ENCODE results near the gene TSACC. TPM values are rescaled to one million over a fixed set of nuclear protein-coding genes. Genes with fewer than 3 reads are reported as not detected.
A peak's percentile ranks its signal among the peaks of the same experiment; 100 is the strongest.

The TSACC gene
- total and polyA plus RNA-seq, 2 of the 8 experiments (the other 6 are each of a cell fraction or from before 2014, with no cell fraction given), result 1.0 to 5.0 TPM

GRCh38 chr1:156337888-156338179 is 492 bp upstream of the TSACC start:
- WGBS, 2 experiments (ENCODE audit: extremely low coverage in 1 of 2, insufficient coverage in 1 of 2, insufficient read length in 1 of 2, insufficient replicate concordance in 2 of 2, low coverage in 1 of 2, low lambda C conversion rate in 2 of 2, missing lambda C conversion rate in 1 of 2), result 2% methylated on average over 14 of the region's 14 CpGs; no CpG with 5 or more reads in 1 of the 2 experiments
- Histone ChIP-seq H3K27me3 (replicated peaks in 1 of 4; ENCODE audit: control insufficient read depth in 3 of 4, extremely low read depth in 1 of 4, insufficient read depth in 3 of 4, low read length in 3 of 4) (no peaks in the 10 kb centered on the region), H2BK120ac (replicated peaks; ENCODE audit: low read depth, low read length) (peak overlapping the region; percentile 27), H3K18ac (ENCODE audit: extremely low read depth, low read length) (peak overlapping the region; percentile 97), H3K4ac (replicated peaks; ENCODE audit: insufficient read length, low read depth, low read length) (peak overlapping the region; percentile 85), H3K27ac (ENCODE audit: low read depth, low read length) (peak overlapping the region; percentile 81), H3K4me3 (ENCODE audit: extremely low read depth in 1 of 4, insufficient read depth in 2 of 4, low read depth in 3 of 4, low read length in 4 of 4) (peak overlapping the region; percentile 83 to 100 (median 94)), H3K4me2 (ENCODE audit: insufficient read depth in 1 of 2, low read depth in 2 of 2, low read length in 2 of 2) (peak overlapping the region; percentile 68 to 72), H3K36me3 (ENCODE audit: control insufficient read depth in 2 of 4, insufficient read depth in 4 of 4, low read length in 3 of 4) (peaks cover 6 to 30% (median 21%) of the 10 kb centered on the region in 4 experiments), H4K5ac (ENCODE audit: insufficient read length, low read depth, low read length) (peak overlapping the region; percentile 93), H4K91ac (replicated peaks; ENCODE audit: insufficient read length, low read length) (peak overlapping the region; percentile 89), H3K9ac (replicated peaks in 1 of 4; ENCODE audit: extremely low read depth in 1 of 4, low read depth in 3 of 4, low read length in 3 of 4) (peak overlapping the region; percentile 45 to 97 (median 80)), H2BK5ac (ENCODE audit: low read depth, low read length) (peak overlapping the region; percentile 77), H2AK5ac (ENCODE audit: low read depth, low read length) (no peak overlapping the region), H4K20me1 (replicated peaks in 1 of 2; ENCODE audit: control insufficient read depth in 1 of 2, insufficient read depth in 2 of 2, low read length in 2 of 2) (peaks cover 7 to 9% of the 10 kb centered on the region in 2 experiments), H2BK12ac (ENCODE audit: low read depth, low read length) (no peak overlapping the region), H2AFZ (ENCODE audit: low read length) (0 out of 2 replicates have a peak overlapping the region, but pooled peaks have one; percentile 28), H3K23me2 (ENCODE audit: low read depth, low read length) (peaks cover 7% of the 10 kb centered on the region), H3K4me1 (replicated peaks in 1 of 4; ENCODE audit: control insufficient read depth in 3 of 4, insufficient read depth in 4 of 4, low read length in 3 of 4) (0 out of 7 replicates have a peak, but pooled peaks cover 0 to 2% (median 0%) of the 10 kb centered on the region in 4 experiments), H3K79me1 (ENCODE audit: low read depth, low read length) (0 out of 2 replicates have a peak, but pooled peaks cover 2% of the 10 kb centered on the region), H2BK20ac (ENCODE audit: low read length) (no peak overlapping the region), H3K9me3 (ENCODE audit: insufficient read depth in 2 of 2, low read depth in 1 of 2, low read length in 1 of 2) (no peaks in the 10 kb centered on the region), H2BK15ac (ENCODE audit: low read length) (no peak overlapping the region; the same call in 1 of the 2 replicates), H3K23ac (ENCODE audit: insufficient read length) (no peak overlapping the region), H3K79me2 (ENCODE audit: control insufficient read depth in 1 of 2, insufficient read depth in 2 of 2, low read length in 2 of 2) (peaks cover 21 to 43% of the 10 kb centered on the region in 2 experiments), H3K56ac (replicated peaks; ENCODE audit: insufficient read length, low read depth, low read length) (peak overlapping the region; percentile 91), H4K8ac (ENCODE audit: extremely low read depth, insufficient read depth, low read length) (peak overlapping the region; percentile 58; the same call in 1 of the 2 replicates), H3K14ac (ENCODE audit: insufficient read length) (peak overlapping the region; percentile 84)
- POLR2A ChIA-PET (ENCODE audit: partially characterized antibody), result interaction anchor here (0.6 to 4.1 kb wide), 10 partner anchors 9 to 255 kb away, joined by 3 to 26 read pairs (median 4); partner anchors contain the start of genes PMF1, SMG5 and TMEM79
- FAIRE-seq (no peak), DNase-seq (ENCODE audit: low read depth in 1 of 2, low spot score in 2 of 2) (no peak)
- CTCF ChIA-PET (ENCODE audit: partially characterized antibody), result interaction anchor here (0.7 to 3.0 kb wide), 6 partner anchors 18 to 128 kb away, joined by 3 to 24 read pairs (median 4); no protein-coding TSS in a partner anchor
- TF ChIP-seq RBBP5 (IDR thresholded peaks at IDR 0.05; ENCODE audit: borderline replicate concordance, low read depth, low read length) (peak; percentile 70; the same call in 1 of the 2 replicates), SIRT6 (IDR thresholded peaks at IDR 0.05; ENCODE audit: low read length) (no peak), ATF3 (IDR thresholded peaks at IDR 0.05; ENCODE audit: insufficient read depth, low read depth, low read length) (no peak)

Data from H1 (cell line).